PFSK-1 (cell line): Measurements from ENCODE around the gene GM2A.

Source experiments
- POLR2AphosphoS5 ChIP-seq: IDR thresholded peaks from 2 replicates; pipeline ENCODE4 v1.6.1; 2012; ENCODE audit warnings: low read depth, mild to moderate bottlenecking, control low read depth, low read length, moderate library complexity
- SIN3A ChIP-seq: IDR thresholded peaks from 2 replicates; pipeline ENCODE4 v1.6.1; 2012; ENCODE audit warnings: mild to moderate bottlenecking, low read length, moderate library complexity, borderline replicate concordance; ENCODE audit not compliant: insufficient read depth

DNA sequence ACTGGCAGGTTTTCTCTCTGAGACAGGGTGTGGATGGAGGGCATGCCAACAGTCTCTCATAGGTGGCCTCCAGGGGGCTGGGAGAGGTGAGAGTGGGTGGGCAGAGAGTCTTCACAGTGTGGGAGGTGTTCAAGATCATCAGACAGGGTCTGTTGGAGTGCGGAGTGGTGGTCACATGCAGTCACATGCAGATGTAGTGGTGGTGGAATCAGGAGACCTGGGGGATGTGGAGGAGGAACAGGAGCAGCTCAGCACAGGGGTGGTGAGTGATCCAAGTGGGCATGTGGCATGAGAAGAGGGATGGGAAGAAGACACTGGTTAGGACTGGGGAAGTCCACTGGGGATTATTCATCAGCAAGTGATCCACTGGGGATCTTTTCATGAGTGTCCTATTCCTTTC lies 5.8 kb downstream of the GM2A start:
- TF ChIP-seq SIN3A (no peak), POLR2AphosphoS5 (no peak)
